Renal cortical epithelial cell (primary cell): ENCODE measurements around the gene SPAG17. TPM values are rescaled to one million over a fixed set of nuclear protein-coding genes. Genes with fewer than 3 reads are reported as not detected.

Experiments
- DNase-seq: peaks from one replicate; pipeline ENCODE4 v3.0.0-alpha.2; 2011; ENCODE audit warnings: low read depth
- total RNA-seq: library from RNA; depleted of rRNA; stranded (reverse); fragments of >200 nt; gene quantifications from 2 replicates; pipeline ENCODE4 v1.2.3, GENCODE V29; 2014

Gene SPAG17
- total RNA-seq, 1 donor from 2014 or later = 14.6 TPM

DNA sequence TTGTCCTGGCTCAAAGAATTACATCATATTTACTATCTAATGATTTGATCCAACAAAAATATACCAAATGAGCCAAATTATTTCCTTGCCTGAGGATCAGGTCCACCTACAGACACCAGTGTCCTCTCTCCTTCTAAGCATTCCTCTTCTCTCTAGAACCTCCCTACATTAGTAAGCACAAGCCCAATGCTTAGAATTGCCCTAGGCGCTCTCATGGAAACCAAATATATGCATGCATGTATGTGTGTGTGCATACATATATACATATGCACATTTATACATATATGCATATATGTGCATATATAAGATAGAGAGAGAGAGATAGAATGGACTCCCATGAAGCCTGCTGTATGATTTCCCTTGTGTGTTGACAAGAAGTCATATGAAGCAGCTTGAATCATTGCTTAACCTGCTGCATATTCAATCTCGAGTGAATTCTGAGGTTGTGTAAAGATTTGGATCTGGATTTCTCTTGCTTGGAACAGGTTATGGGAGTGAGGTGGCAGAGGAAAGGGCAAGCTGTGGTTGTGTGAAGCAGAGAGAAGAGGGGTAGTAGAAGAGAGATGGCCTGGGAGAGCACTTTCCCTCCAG, 66.1 kb downstream of the SPAG17 start:
- peak; percentile 62 for DNase-seq

DNA sequence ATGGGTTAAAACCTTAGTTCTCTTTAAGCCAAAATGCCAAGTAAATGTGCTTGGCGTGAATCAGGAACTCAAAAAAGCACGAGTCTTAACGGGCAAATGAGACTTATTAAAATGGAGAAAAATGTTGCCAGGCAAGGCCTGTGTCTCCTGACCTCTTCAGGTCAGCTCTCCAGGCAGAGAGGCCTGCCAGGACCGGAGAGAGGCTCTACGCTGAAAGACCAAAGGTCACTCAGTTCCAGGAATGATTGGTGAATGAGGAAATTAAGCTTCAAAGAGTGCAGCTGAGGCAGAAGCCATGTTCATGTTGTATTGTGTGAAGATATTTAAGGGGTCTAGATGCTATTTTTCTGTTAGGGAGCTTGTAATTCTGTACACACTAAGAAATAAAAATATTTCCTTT, 66.6 kb downstream of the SPAG17 start:
- peak; percentile 49 for DNase-seq

DNA sequence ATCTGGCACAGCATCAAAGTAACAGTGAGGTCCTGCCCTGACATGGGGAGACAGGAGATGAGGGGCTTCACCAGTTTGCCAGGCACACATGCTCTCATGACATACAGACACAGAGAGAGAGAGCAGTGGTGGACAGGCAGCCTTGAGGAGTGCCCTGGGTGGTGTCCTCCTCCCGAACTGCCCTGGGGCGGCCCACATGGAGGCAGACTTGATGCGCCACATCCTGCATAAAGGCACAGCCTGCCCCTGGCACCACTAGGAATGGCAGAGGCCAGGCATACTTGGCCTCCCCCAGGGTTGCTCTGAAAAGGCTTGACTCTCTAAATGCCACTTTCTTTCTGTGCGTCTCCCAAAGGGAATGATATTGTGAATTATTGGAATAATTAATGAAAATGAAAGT, 67.5 kb downstream of the SPAG17 start:
- DNase-seq = no peak

DNA sequence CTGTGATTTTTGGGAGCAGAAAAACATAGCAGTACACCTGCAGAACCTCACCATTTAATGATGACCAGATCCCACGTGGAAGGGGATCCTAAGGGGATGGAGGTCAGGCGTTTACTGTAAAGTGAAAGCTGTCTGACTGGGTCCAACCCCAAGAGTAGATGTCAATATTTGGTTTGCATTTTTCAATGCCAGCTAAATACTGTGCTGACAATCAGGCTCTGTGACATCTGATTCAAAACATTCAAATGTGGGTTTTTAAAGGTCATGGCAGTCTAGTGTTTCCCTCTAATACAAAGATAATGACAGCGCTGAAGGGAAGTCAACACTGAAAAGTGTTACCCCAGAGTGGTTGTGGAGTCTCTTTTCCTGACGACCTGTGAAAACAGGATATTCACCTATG, 68.1 kb downstream of the SPAG17 start:
- no peak for DNase-seq

DNA sequence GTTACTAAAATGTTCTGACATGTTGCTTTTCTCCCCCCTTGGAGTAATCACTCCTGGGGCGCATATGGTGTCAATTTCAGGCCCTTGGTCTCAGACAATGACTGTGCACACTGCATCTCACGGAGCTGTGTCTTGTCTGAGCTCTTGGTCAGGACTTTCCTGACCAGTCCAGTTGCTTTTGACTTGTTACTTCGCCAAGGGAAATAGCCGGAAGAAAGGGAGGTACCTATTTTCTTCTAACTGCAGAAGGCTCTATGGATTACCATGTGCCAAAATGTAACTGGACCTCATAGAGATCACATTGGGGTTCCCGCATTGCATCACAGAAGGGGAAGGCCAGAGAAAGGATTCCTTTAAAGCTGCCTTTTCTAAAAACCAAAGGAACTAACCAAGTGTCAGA, 68.6 kb downstream of the SPAG17 start:
- DNase-seq = no peak

DNA sequence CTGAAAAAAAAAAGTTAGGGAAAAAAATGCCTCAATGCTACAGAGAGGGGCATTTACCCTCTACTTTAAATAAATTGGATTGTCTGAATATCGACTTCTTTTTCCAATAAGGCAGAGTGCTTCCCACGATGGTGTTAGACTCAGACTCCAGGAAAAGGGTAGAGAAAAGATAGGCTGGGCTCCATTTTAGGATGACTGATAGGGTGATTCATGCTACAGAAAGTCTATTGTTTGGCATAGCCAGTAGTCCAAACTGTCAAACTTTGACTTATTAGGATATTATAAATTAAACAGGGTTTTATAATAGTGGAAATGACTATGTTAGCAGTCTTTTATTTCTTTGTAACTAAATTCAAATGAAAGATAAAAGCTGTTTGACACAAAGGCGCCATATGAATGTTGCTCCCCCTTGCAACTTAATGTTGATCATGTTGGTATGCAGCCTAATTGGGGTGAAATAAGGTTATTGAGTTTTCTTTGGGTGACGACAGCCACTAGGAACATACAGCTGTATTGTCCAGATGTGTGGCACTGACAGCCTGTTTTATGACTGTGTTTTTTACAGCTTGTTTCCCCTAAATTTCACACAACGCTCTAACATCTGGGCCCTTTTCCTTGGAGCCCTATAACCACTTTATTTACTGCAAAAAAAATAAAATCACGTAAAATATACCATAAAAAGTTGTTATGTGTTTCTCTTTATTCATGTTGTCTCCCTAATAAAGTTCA, 69.3 kb downstream of the SPAG17 start:
- DNase-seq = no peak

DNA sequence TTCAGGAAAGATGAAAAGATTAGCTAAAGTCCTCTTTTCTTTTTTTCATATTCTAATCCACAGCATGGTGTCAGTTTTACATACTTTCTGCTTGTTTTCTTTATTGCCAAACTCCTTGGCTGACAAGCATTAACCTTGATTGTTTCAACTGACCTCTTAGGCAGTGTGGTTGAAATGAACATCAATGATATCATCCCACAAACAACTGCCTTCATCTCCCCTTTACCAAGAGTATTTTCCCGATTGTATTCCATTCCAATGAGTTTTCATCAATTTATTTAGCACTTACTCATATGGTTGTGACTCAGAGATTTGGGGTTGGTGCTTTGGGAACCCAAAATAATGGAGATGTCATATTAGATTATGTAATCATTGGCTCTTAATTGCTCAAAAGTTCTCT, 71.8 kb downstream of the SPAG17 start:
- peak; percentile 86 for DNase-seq

DNA sequence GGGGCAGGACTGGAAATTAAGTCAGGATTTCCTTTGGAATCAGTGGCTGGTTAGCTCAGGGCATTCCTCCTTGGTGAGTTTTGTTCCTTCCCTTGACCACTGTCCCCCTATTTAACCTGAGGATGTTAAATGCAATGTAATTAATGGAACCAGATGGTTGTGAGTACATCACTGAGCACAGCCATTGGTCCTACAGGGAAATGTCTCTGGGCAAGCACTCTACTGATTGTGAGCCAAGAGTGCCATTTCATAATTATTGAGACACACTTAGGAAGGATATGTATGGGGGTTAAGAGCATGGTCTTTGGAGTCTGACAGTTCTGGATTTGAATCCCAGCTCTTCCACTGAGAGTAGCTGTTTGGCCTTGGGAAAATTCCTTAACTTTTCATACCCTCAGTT, 74.4 kb downstream of the SPAG17 start:
- DNase-seq = no peak

DNA sequence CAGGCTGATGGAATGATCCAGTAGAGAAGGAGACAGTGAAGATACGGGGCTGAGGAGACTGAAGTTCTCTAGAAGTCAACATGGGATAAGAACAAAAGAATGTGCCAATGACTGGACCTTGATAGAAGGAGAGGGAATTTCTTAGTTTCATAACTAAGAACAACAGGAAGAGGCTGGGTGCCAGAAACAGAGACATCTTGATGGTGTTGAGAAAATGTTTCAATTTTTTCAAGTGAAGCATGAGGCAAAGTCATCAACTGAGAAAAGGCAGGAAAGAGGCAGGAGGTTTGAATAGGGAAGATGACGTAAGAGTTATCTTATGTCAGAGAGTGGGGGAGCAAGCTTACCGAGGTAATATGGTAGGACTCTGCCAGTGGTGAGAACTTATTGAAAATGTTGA, 80.1 kb downstream of the SPAG17 start:
- no peak for DNase-seq

DNA sequence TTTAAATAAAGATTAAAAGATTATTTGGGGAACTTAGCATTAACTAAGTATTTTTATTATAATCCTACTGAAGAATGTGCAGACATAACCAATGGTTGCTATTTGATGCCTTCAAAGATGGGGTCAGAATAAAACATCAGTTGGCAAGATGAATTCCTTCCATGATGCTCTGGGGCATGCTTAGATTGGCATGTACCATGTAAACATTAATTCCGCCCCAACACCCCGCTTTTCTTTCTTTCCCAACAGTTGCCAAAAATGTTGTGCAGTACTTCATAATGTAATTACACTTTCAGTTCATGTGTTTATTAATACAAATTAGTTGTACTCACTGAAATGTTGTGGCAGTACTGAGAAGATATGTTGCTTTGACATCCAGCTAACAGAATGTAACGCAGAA, 82.6 kb downstream of the SPAG17 start:
- DNase-seq = no peak

DNA sequence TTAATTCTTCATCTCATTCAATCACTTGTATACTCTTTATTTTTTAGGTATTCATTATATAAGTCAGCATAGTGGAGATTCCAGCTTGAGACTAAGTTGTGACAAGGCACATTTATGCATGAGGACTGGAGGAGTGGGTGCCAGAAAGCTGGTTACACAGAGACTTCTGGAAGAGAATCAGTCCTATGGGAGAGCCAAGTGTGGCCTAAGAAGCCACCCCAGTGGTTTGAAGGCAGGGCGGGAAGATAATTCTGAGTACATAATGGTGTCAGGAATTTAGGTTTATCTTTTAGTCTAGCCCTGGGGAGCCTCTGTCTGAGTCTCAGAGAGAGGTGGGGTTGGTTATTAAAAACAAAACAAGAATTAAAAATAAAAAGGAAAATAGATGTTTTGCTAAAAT, 83.0 kb downstream of the SPAG17 start:
- DNase-seq = no peak

DNA sequence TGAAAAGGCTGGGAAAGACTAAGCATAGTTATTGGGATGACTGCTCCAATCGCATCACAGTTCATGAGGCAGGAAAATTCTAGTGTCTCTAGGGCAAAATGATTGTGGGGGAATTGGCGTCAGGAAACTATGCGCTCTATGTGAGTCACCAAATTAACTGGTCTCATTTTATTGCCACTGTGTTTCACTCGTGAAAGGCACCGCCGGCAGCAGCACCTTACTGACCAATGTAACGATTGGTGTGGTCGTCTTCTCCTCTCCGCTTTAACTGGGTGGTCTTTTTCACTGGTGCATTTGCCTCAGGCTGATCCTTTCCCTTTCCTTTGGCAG, 83.5 kb downstream of the SPAG17 start:
- DNase-seq = peak; percentile 63

DNA sequence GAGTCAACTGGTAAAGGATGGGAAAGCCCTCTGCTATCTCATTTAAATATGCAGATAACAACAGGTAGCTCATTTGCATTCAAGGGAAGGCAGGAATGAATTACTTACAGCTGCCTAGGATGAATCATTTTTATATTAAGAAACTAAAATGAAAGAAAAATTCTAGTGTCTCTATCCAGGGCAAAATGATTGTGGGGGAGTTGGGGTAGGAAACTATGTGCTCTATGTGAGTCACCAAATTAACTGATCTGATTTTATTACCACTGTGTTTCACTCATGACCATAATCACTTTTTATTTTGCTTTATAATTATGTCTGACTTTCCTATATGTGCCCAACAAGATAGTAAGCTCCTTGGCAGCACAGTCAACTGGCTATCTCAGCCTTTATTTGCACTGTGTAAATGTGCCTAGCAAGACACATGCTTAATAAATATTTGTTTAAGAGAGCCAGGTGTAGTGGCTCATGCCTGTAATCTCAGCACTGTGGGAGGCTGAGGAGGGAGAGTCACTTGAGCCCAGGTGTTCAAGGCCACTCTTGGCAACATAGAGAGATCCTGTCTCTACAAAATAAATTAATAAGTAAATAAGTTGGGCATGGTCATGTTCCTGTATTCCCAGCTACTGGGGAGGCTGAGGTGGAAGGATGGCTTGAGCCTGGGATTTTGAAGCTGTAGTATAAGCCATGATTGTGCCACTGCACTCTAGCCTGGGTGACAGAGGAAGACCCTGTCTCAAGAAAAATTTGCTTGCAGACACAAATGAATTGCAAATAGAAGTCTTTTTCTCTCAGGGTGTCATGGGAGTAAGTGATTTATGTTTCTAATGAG, 84.1 kb downstream of the SPAG17 start:
- no peak for DNase-seq

DNA sequence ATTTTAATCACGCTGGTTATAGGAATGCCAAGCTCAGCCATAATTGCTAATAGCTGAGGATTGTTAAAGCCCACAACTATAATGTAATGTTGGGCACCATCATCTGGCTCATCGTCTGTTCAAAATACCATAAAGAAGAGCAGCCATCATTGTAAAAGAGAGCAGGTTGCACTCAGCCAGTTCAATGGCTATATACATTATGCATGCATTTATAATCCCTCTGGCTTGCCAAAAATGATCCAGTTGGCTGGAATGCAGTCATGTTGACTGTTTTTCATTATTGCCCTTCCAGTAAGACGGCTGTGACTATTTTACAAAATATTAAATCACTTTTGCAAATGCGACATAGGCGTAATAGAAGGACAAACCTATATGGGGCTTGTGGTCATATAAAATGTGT, 85.3 kb downstream of the SPAG17 start:
- DNase-seq = no peak

DNA sequence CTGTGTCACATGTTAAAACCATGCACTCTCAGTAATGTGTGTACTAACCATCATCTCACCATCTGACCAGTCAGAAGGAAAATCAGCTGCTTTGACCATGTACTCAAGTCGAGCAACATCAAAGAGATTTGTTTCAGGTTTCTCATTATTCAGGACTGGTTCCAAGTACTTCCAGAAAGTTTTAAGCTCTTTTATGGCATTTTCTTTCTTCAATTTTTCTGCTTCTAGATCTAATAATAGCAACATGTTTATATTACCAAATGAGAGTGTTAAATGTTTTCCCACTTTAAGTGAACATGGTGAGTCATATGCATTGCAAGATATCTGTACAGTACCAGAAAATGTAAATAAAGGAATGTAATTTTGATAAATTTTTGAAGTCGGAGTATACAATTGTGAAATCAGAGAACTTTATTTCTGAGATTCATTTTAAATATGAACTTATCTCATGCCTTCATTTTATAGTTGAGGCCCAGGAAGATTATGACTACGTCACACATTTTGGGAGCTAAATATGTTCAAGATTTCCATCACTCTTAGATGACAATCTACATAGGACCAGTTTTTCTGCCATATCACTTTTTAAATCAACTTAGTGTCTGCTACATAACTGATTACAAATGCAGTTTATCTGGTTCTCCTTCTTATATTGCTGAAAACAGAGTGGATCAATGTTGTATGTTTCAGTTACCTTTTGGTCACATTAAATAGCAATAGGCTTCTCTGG, 87.2 kb downstream of the SPAG17 start:
- DNase-seq = peak; percentile 66

DNA sequence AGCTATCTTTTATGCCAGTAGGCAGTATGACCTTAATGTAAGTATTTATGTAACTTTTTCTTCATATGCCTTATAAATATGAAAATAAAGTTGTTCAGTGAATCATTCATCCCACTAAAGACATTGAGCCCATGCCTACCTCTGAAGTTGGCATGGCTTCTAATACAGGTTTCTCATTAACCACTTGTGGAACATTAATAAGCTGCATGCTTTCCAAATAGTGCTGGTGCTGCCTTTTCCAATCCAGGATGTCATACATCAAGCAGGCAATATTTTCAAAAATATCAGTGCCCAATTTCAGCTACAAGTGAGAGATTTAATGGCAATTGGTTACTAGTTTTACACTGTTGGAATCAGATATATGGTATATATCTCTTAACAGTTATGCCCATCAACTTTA, 92.0 kb downstream of the SPAG17 start:
- DNase-seq = no peak

DNA sequence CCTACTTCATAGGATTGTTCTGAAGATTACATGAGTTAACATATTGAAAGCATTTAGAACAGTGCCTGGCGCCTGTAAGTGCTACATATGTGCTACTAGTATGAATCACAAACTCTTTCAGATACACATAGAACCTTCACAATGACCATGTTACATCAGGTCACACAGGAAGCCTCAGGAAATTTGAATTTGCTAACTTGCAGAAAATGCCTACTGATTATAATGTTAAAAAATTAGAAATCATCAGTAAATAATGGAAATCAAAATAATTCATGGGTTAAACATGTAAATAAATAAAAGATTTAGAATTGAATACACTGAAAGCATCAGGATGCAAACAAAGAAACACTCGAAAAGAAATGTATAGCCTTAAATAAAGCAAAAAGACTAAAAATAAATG, 94.9 kb downstream of the SPAG17 start:
- DNase-seq = no peak

DNA sequence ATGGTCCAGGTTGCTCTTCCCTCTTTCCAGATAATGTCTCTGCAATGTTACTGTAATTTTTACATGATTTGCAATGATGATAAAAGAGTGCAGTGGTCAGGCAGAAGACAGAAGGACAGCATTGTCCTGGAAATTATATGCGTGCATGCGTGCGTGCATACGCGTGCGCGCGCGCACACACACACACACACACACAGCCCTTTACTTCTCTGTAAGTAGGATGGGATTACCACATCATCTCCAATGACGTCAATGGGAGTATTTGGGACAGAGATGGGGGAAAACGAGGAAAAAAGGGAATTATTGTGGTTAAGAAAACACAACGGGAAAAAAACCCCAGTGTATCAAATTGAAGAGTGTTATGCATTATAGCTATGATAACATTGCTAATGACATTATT, 99.7 kb downstream of the SPAG17 start:
- no peak for DNase-seq

DNA sequence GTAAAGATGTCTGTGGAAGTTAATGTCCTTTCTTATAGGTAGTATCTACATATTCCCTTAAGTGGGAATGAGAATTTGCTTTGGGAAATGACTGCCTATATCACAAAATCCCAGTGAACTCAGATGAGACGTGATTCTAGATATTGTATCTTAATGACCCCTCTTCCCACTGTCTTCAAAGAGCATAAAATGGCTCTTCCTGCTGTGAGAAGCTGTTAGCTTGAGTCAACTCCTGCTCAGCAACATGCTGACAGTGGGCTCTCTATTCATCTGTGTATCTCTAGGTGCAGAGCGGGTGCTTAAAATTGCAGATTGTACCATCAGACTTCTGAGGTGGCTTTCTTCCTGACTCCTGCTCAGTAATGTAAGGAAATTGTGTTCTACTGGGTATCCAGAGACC, 100.6 kb downstream of the SPAG17 start:
- DNase-seq = no peak

DNA sequence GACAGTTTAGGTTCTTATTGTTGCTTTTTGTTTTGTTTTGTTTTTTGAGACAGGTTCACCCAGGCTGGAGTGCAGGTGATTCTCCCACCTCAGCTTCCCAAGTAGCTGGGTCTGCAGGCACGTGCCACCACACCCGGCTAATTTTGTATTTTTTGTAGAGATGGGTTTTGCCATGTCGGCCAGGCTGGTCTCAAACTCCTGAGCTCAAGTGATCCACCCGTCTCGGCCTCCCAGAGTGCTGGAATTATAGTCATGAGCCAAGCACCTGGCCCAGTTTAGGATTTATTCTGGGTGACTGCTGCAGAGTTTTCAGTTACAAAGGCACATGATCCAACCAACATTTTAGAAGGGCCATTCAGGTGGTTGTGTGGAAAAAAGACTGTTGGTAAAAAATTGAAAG, 102.0 kb downstream of the SPAG17 start:
- DNase-seq = no peak

DNA sequence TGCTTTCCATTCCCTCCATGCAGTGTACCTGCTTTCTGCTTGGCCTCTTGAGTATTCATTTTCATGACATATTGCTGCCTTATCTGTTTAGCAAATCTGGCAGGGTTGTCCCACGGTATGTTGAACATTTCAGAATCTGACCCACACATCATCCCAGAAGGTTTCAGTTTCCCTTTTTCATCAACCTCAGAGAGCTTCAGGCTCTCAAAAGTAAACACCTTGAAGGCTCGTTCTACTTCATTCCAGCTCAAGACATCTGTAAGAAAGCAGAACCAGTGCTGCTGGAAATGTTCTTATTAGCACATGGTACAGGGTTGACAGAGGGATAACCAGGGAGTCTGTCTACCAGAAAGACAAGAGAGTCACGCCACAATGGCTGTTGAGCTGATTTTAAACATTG, 103.6 kb downstream of the SPAG17 start:
- peak; percentile 36 for DNase-seq

DNA sequence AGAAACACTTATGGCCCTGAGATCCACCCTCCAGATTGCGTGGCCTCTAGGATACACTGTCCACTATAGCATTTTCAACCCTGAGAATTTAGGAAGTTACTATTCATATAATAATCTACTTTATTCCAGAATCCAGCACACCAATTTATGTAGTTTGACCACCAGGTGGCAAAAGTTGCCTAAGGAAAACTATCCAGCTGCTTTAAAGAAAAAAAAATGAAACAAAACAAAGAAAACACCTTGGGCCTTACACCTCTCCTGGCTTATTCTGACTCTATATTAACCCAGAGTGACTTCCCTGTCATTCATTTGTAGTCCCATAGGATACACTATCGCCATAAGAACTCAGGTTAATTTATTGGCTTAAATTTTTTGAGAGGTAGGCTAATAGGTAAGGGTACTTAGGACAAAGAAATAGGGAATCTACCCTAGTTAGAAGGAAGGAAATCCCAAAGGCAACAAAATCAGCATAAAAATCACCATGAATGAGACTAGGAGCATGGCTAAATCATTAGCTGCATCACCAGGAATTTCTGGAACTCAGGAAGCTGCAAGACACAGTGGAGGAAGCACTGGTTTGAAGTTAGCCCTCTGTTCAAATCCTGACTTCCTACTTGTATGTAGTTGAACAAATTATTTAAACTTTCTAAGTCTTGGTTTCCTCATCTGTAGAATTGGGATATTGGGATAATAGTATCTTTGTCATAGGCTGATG, 107.5 kb downstream of the SPAG17 start:
- peak; percentile 59 for DNase-seq
